ENCODE data around the gene PID1. TPM values are rescaled to one million over a fixed set of nuclear protein-coding genes. Genes with fewer than 3 reads are reported as not detected.
A peak's percentile ranks its signal among the peaks of the same experiment; 100 is the strongest.

The PID1 gene
- total and polyA plus RNA-seq, 4 donors = 13.3 to 52.0 (median 45.7) TPM

- H3K27ac ChIP-seq (ENCODE audit: low read depth in 1 of 2, low read length in 2 of 2) = no peak overlapping the region
- peaks cover 0 to 8% (median 5%) of the 10 kb centered on the region in 4 donors for H3K4me1 ChIP-seq (ENCODE audit: control insufficient read depth in 4 of 4, insufficient read depth in 4 of 4, low read length in 3 of 4)
- no peak for DNase-seq (ENCODE audit: low spot score)
- no peak overlapping the region for H3K9ac ChIP-seq (ENCODE audit: low read depth in 1 of 2, low read length in 2 of 2)
- peak in 1 of 2 donors; percentile 19 for TF ChIP-seq HNF4A (conservative IDR thresholded peaks at IDR 0.05)
- no peak for TF ChIP-seq FOXA2 (IDR thresholded peaks at IDR 0.05)
- no peaks in the 10 kb centered on the region for H3K27me3 ChIP-seq (ENCODE audit: control insufficient read depth in 4 of 4, insufficient read depth in 4 of 4, low read length in 3 of 4)
- H3K36me3 ChIP-seq (ENCODE audit: control insufficient read depth in 4 of 4, insufficient read depth in 3 of 4, low read depth in 1 of 4, low read length in 3 of 4) = peaks cover 2 to 6% (median 4%) of the 10 kb centered on the region in 4 donors
- no peak overlapping the region for H3K4me3 ChIP-seq (ENCODE audit: low read depth in 1 of 3, low read length in 3 of 3)
- 16% methylated on average over 2 of the region's 2 CpGs for WGBS
- peaks cover 1 to 6% (median 5%) of the 10 kb centered on the region in 4 donors for H3K9me3 ChIP-seq (ENCODE audit: control insufficient read depth in 4 of 4, low read length in 3 of 4)
These were observed 33.8 kb downstream of the PID1 start for GRCh38 chr2:229237270-229237669.

DNA sequence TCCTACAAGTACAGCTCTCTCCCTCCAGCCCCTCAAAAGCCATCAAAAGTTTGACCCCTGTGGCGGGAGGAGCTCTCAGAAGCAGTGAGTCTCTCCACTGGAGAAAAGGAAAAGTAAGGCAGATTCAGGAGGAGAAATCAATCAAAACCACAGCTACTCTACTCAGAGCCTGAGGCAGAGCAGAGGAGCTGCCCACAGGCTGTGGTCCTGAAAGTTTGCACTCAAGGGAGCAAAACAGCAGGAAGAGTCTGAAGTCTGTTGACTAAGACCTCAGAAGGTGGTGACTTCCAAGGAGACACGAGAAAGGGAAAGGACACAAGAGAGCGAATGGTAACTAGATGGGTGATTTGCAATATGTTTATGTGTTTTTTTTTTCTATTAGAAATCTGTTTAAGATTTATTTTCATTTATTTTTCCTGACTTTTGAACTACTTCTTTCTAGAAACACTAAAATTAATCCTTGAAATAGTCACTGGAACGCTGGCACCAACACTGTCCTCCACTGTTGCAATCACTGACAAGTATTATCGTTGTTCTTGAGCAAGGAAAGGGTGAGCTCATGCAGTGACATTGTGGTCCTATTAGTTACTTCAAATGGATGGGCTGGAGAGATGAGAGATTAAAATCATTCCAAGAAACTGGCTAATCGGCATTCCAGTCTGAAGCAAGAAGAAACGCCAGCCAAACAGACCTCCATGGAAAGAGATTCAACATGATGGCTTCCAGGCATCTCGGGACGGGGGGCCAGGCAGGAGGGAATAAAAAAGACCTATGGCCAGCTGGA is 35.8 kb downstream of the PID1 start:
- DNase-seq (ENCODE audit: low spot score) = no peak
- Histone ChIP-seq H3K36me3 (ENCODE audit: control insufficient read depth in 4 of 4, insufficient read depth in 3 of 4, low read depth in 1 of 4, low read length in 3 of 4) (peaks cover 2 to 9% (median 5%) of the 10 kb centered on the region in 4 donors), H3K4me3 (ENCODE audit: low read depth in 1 of 3, low read length in 3 of 3) (no peak overlapping the region), H3K9me3 (ENCODE audit: control insufficient read depth in 4 of 4, low read length in 3 of 4) (peaks cover under 1 to 5% (median 2%) of the 10 kb centered on the region in 4 donors), H3K9ac (ENCODE audit: low read depth in 1 of 2, low read length in 2 of 2) (no peak overlapping the region), H3K27ac (ENCODE audit: low read depth in 1 of 2, low read length in 2 of 2) (no peak overlapping the region), H3K4me1 (ENCODE audit: control insufficient read depth in 4 of 4, insufficient read depth in 4 of 4, low read length in 3 of 4) (peaks cover 1 to 11% (median 8%) of the 10 kb centered on the region in 4 donors), H3K27me3 (ENCODE audit: control insufficient read depth in 4 of 4, insufficient read depth in 4 of 4, low read length in 3 of 4) (no peaks in the 10 kb centered on the region)
- peak; percentile 95 for TF ChIP-seq REST (IDR thresholded peaks at IDR 0.05)
- no peak for TF ChIP-seq FOXA1 (IDR thresholded peaks at IDR 0.05)
- WGBS = 75% methylated on average over 9 of the region's 9 CpGs

DNA sequence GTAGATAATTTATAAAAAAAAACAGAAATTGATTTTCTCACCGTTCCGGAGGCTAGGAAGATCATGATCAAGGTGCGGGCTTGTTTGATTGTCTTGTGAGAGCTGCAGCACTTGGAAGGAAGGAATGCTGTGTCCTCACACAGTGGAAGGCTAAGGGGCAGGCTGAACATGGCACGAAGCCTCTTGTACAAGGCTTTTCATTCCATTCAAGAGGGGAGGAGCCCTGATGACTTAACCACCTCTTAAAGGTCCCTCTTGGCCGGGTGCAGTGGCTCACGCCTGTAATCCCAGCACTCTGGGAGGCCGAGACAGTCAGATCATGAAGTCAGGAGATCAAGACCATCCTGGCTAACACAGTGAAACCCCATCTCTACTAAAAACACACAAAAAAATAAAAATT is 39.2 kb downstream of the PID1 start:
- WGBS = 90% methylated on average over 7 of the region's 7 CpGs
- no peak for DNase-seq (ENCODE audit: low spot score)
- Histone ChIP-seq H3K36me3 (ENCODE audit: control insufficient read depth in 4 of 4, insufficient read depth in 3 of 4, low read depth in 1 of 4, low read length in 3 of 4) (peaks cover 2 to 17% (median 6%) of the 10 kb centered on the region in 4 donors), H3K9ac (ENCODE audit: low read depth in 1 of 2, low read length in 2 of 2) (no peak overlapping the region), H3K4me1 (ENCODE audit: control insufficient read depth in 4 of 4, insufficient read depth in 4 of 4, low read length in 3 of 4) (peaks cover 1 to 13% (median 10%) of the 10 kb centered on the region in 4 donors), H3K27me3 (ENCODE audit: control insufficient read depth in 4 of 4, insufficient read depth in 4 of 4, low read length in 3 of 4) (no peaks in the 10 kb centered on the region), H3K9me3 (ENCODE audit: control insufficient read depth in 4 of 4, low read length in 3 of 4) (no peaks in the 10 kb centered on the region), H3K4me3 (ENCODE audit: low read depth in 1 of 3, low read length in 3 of 3) (no peak overlapping the region), H3K27ac (ENCODE audit: low read depth in 1 of 2, low read length in 2 of 2) (no peak overlapping the region)
- TF ChIP-seq SP1 (IDR thresholded peaks at IDR 0.05) (no peak), YY1 (IDR thresholded peaks at IDR 0.05) (no peak), JUND (IDR thresholded peaks at IDR 0.05) (no peak), REST (IDR thresholded peaks at IDR 0.05) (no peak), GABPA (IDR thresholded peaks at IDR 0.05 in 1 of 2, conservative IDR thresholded peaks at IDR 0.05 in 1 of 2) (no peak), EGR1 (IDR thresholded peaks at IDR 0.05; ENCODE audit: low read depth in 2 of 2) (no peak), NR2F2 (IDR thresholded peaks at IDR 0.05) (no peak), HNF4G (IDR thresholded peaks at IDR 0.05) (no peak), HNF4A (conservative IDR thresholded peaks at IDR 0.05) (no peak)
- TF ChIP-seq, protein P1, sequence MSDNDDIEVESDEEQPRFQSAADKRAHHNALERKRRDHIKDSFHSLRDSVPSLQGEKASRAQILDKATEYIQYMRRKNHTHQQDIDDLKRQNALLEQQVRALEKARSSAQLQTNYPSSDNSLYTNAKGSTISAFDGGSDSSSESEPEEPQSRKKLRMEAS (IDR thresholded peaks at IDR 0.05) = no peak
- TF ChIP-seq, protein P2, sequence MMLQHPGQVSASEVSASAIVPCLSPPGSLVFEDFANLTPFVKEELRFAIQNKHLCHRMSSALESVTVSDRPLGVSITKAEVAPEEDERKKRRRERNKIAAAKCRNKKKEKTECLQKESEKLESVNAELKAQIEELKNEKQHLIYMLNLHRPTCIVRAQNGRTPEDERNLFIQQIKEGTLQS (IDR thresholded peaks at IDR 0.05) = no peak
